Duodenal mucosa (tissue), 2 donors: ENCODE measurements around the gene UBE2V1.
"Not testable (repeated sequence)": the region's sequence is repeated elsewhere in the genome, so short reads cannot be mapped to it uniquely, and the experiment has no call there.

Experiments used
- H3K27ac ChIP-seq: one replicate; pipeline ENCODE4 v1.7.0; 2013; ENCODE audit warnings: low read depth, low read length
- H3K27me3 ChIP-seq, 2 donors: one replicate each; pipeline ENCODE4 v1.7.0; 2013; ENCODE audit warnings: low read length in 2 of 2, control low read depth in 1 of 2; ENCODE audit not compliant: insufficient read depth in 2 of 2, control insufficient read depth in 1 of 2
- H3K36me3 ChIP-seq, 2 donors: one replicate each; pipeline ENCODE4 v1.7.0; 2013; ENCODE audit warnings: low read length in 2 of 2, control low read depth in 1 of 2; ENCODE audit not compliant: insufficient read depth in 2 of 2, control insufficient read depth in 1 of 2
- H3K4me1 ChIP-seq, 2 donors: one replicate each; pipeline ENCODE4 v1.7.0; 2013; ENCODE audit warnings: low read length in 2 of 2, control low read depth in 1 of 2; ENCODE audit not compliant: insufficient read depth in 2 of 2, control insufficient read depth in 1 of 2
- H3K4me3 ChIP-seq, 2 donors: one replicate each; pipeline ENCODE4 v1.7.0; 2013; ENCODE audit warnings: low read length in 2 of 2, low read depth in 1 of 2
- H3K9ac ChIP-seq, 2 donors: one replicate each; pipeline ENCODE4 v1.7.0; 2013; ENCODE audit warnings: low read length in 2 of 2, low read depth in 1 of 2
- H3K9me3 ChIP-seq, 2 donors: one replicate each; pipeline ENCODE4 v1.7.0; 2013; ENCODE audit warnings: low read length in 2 of 2, control low read depth in 1 of 2; ENCODE audit not compliant: control insufficient read depth in 1 of 2

UBE2V1 gene

GRCh38 chr20:50107796-50108331 lies 5.1 kb downstream of the UBE2V1 start:
- H3K27ac ChIP-seq, result no peak overlapping the region
- H3K36me3 ChIP-seq, result peaks cover 0 to 6% of the 10 kb centered on the region in 2 donors
- no peak overlapping the region for H3K4me3 ChIP-seq
- H3K9ac ChIP-seq, result no peak overlapping the region
- H3K27me3 ChIP-seq, result no peaks in the 10 kb centered on the region
- peaks cover 52 to 56% of the 10 kb centered on the region in 2 donors for H3K4me1 ChIP-seq
- no peaks in the 10 kb centered on the region for H3K9me3 ChIP-seq

- peaks cover 58 to 62% of the 10 kb centered on the region in 2 donors for H3K4me1 ChIP-seq
- H3K9me3 ChIP-seq, result no peaks in the 10 kb centered on the region
- H3K4me3 ChIP-seq, result no peak overlapping the region
- peaks cover 0 to 6% of the 10 kb centered on the region in 2 donors for H3K36me3 ChIP-seq
- H3K9ac ChIP-seq, result no peak overlapping the region
- H3K27me3 ChIP-seq, result no peaks in the 10 kb centered on the region
- no peak overlapping the region for H3K27ac ChIP-seq
Measured at GRCh38 chr20:50107086-50107660, 5.8 kb downstream of the UBE2V1 start.

GRCh38 chr20:50106669-50107068 lies 6.3 kb downstream of the UBE2V1 start:
- not testable (repeated sequence) for H3K27ac ChIP-seq, H3K4me3 ChIP-seq, H3K27me3 ChIP-seq, H3K36me3 ChIP-seq, H3K9me3 ChIP-seq, H3K9ac ChIP-seq
- H3K4me1 ChIP-seq, result peaks cover 58 to 62% of the 10 kb centered on the region in 2 donors

GRCh38 chr20:50103464-50104107 lies 9.4 kb downstream of the UBE2V1 start:
- not testable (repeated sequence) for H3K36me3 ChIP-seq, H3K9me3 ChIP-seq, H3K27ac ChIP-seq, H3K4me3 ChIP-seq, H3K27me3 ChIP-seq, H3K9ac ChIP-seq
- H3K4me1 ChIP-seq, result peaks cover 55 to 61% of the 10 kb centered on the region in 2 donors

GRCh38 chr20:50102551-50102950 lies 10.4 kb downstream of the UBE2V1 start:
- not testable (repeated sequence) for H3K27me3 ChIP-seq, H3K9me3 ChIP-seq, H3K9ac ChIP-seq, H3K4me3 ChIP-seq, H3K27ac ChIP-seq, H3K36me3 ChIP-seq
- H3K4me1 ChIP-seq, result peaks cover 55 to 58% of the 10 kb centered on the region in 2 donors

GRCh38 chr20:50101887-50102286 lies 11.1 kb downstream of the UBE2V1 start:
- no peak overlapping the region for H3K27ac ChIP-seq

GRCh38 chr20:50101281-50101680 lies 11.7 kb downstream of the UBE2V1 start:
- no peak overlapping the region for H3K4me3 ChIP-seq
- peaks cover under 1 to 9% of the 10 kb centered on the region in 2 donors for H3K36me3 ChIP-seq
- no peaks in the 10 kb centered on the region for H3K27me3 ChIP-seq
- peaks cover 53 to 56% of the 10 kb centered on the region in 2 donors for H3K4me1 ChIP-seq
- H3K9me3 ChIP-seq, result no peaks in the 10 kb centered on the region
- H3K9ac ChIP-seq, result no peak overlapping the region
- H3K27ac ChIP-seq, result no peak overlapping the region

More at GRCh38 chr20:50101887-50102286, 11.1 kb downstream of the UBE2V1 start:
- H3K9ac ChIP-seq, result no peak overlapping the region
- H3K4me3 ChIP-seq, result no peak overlapping the region
- peaks cover 0 to 3% of the 10 kb centered on the region in 2 donors for H3K36me3 ChIP-seq
- no peaks in the 10 kb centered on the region for H3K27me3 ChIP-seq
- H3K9me3 ChIP-seq, result no peaks in the 10 kb centered on the region
- peaks cover 54 to 56% of the 10 kb centered on the region in 2 donors for H3K4me1 ChIP-seq

- no peak overlapping the region for H3K4me3 ChIP-seq
- H3K36me3 ChIP-seq, result peaks cover 8 to 16% of the 10 kb centered on the region in 2 donors
- no peak overlapping the region for H3K9ac ChIP-seq
- H3K9me3 ChIP-seq, result no peaks in the 10 kb centered on the region
- peaks cover 53 to 56% of the 10 kb centered on the region in 2 donors for H3K4me1 ChIP-seq
- H3K27ac ChIP-seq, result no peak overlapping the region
- no peaks in the 10 kb centered on the region for H3K27me3 ChIP-seq
Measured at GRCh38 chr20:50100552-50100951, 12.4 kb downstream of the UBE2V1 start.

GRCh38 chr20:50099565-50099991 lies 13.4 kb downstream of the UBE2V1 start:
- H3K27me3 ChIP-seq, result no peaks in the 10 kb centered on the region
- H3K9me3 ChIP-seq, result no peaks in the 10 kb centered on the region
- no peak overlapping the region for H3K9ac ChIP-seq
- no peak overlapping the region for H3K4me3 ChIP-seq
- no peak overlapping the region for H3K27ac ChIP-seq
- peaks cover 53 to 56% of the 10 kb centered on the region in 2 donors for H3K4me1 ChIP-seq
- peaks cover 11 to 26% of the 10 kb centered on the region in 2 donors for H3K36me3 ChIP-seq

GRCh38 chr20:50099113-50099512 lies 13.8 kb downstream of the UBE2V1 start:
- Histone ChIP-seq H3K27ac (no peak overlapping the region), H3K4me1 (peaks cover 53 to 56% of the 10 kb centered on the region in 2 donors), H3K9ac (no peak overlapping the region), H3K9me3 (no peaks in the 10 kb centered on the region), H3K27me3 (no peaks in the 10 kb centered on the region), H3K4me3 (no peak overlapping the region), H3K36me3 (peaks cover 11 to 30% of the 10 kb centered on the region in 2 donors)
